GM18507 (cell line): Measurements from ENCODE around the gene SPRING1.
"Not testable (repeated sequence)": the region's sequence is repeated elsewhere in the genome, so short reads cannot be mapped to it uniquely, and the experiment has no call there.

Experiments used
- DNase-seq: peaks from one replicate; pipeline ENCODE4 v3.0.0; 2011; ENCODE audit warnings: low read depth; ENCODE audit not compliant: insufficient read length; ENCODE audit errors: extremely low spot score
- FAIRE-seq: peaks from 2 replicates; lab custom pipeline; 2011; peaks lifted over from hg19 to GRCh38; lab: Jason Lieb, UNC

Gene SPRING1

GRCh38 chr12:116737774-116738657 lies at the start of gene SPRING1, which contains the start of gene RNFT2:
TSS of gene SPRING1 (minus strand) at chr12:116738069. CDS start at chr12:116737900, 169 bp downstream.
TSS of gene RNFT2 (plus strand) at chr12:116738315. CDS start at chr12:116740498, 2,183 bp downstream.
- FAIRE-seq (peak; percentile 98), DNase-seq (peak; percentile 100)

GRCh38 chr12:116784238-116784612 lies 46.4 kb upstream of the SPRING1 start:
- FAIRE-seq (no peak), DNase-seq (no peak)

GRCh38 chr12:116783525-116784237 lies 45.8 kb upstream of the SPRING1 start:
- FAIRE-seq (no peak), DNase-seq (no peak)

GRCh38 chr12:116780942-116781341 lies 43.1 kb upstream of the SPRING1 start:
- DNase-seq = no peak
- FAIRE-seq = no peak

GRCh38 chr12:116779597-116779996 lies 41.7 kb upstream of the SPRING1 start:
- FAIRE-seq (no peak), DNase-seq (no peak)

- FAIRE-seq (no peak), DNase-seq (no peak)
These were observed 39.4 kb upstream of the SPRING1 start for GRCh38 chr12:116777245-116777644.

- FAIRE-seq = no peak
- no peak for DNase-seq
These were observed 36.2 kb upstream of the SPRING1 start for GRCh38 chr12:116774020-116774419.

- DNase-seq (no peak), FAIRE-seq (no peak)
These were observed 35.4 kb upstream of the SPRING1 start for GRCh38 chr12:116773276-116773731.

- no peak for DNase-seq
These were observed 33.8 kb upstream of the SPRING1 start for GRCh38 chr12:116771651-116772050.

GRCh38 chr12:116766746-116767145 lies 28.9 kb upstream of the SPRING1 start:
- DNase-seq (no peak), FAIRE-seq (no peak)

More at GRCh38 chr12:116771651-116772050, 33.8 kb upstream of the SPRING1 start:
- FAIRE-seq = no peak

- DNase-seq (no peak), FAIRE-seq (no peak)
These were observed 28.4 kb upstream of the SPRING1 start for GRCh38 chr12:116766285-116766684.

GRCh38 chr12:116765271-116765670 lies 27.4 kb upstream of the SPRING1 start:
- no peak for FAIRE-seq
- DNase-seq = no peak

- FAIRE-seq (no peak), DNase-seq (no peak)
These were observed 23.6 kb upstream of the SPRING1 start for GRCh38 chr12:116761499-116761898.

GRCh38 chr12:116760622-116761020 lies 22.8 kb upstream of the SPRING1 start:
- FAIRE-seq = no peak
- DNase-seq = no peak

GRCh38 chr12:116759783-116760621 lies 22.1 kb upstream of the SPRING1 start:
- no peak for DNase-seq
- no peak for FAIRE-seq

- DNase-seq, FAIRE-seq: not testable (repeated sequence)
These were observed 16.9 kb upstream of the SPRING1 start for GRCh38 chr12:116754783-116755182.

- DNase-seq, FAIRE-seq: not testable (repeated sequence)
These were observed 16.2 kb upstream of the SPRING1 start for GRCh38 chr12:116754097-116754496.

GRCh38 chr12:116750298-116750697 lies 12.4 kb upstream of the SPRING1 start:
- no peak for FAIRE-seq
- DNase-seq = no peak

GRCh38 chr12:116749884-116750283 lies 12.0 kb upstream of the SPRING1 start:
- FAIRE-seq (no peak), DNase-seq (no peak)

GRCh38 chr12:116745554-116745953 lies 7.7 kb upstream of the SPRING1 start:
- FAIRE-seq = no peak

More at GRCh38 chr12:116745554-116745953, 7.7 kb upstream of the SPRING1 start:
- DNase-seq = no peak
